ENCODE data around the gene MMEL1. TPM values are rescaled to one million over a fixed set of nuclear protein-coding genes. Genes with fewer than 3 reads are reported as not detected.

The MMEL1 gene
- polyA plus RNA-seq, 2 of the 4 experiments (the other 2 are of a cell fraction): not detected

GRCh38 chr1:2593251-2593878, 39.5 kb downstream of the MMEL1 start:
- Histone ChIP-seq H3K4me3 (no peak overlapping the region), H3K27ac (no peak overlapping the region), H3K9me3 (no peaks in the 10 kb centered on the region), H3K4me1 (no peaks in the 10 kb centered on the region), H3K4me2 (no peak overlapping the region)
- ATAC-seq: no peak
- 87% methylated on average over 13 of the region's 26 CpGs for WGBS (ENCODE audit: missing lambda C conversion rate)
- no peak for TF ChIP-seq RNF2 (IDR thresholded peaks at IDR 0.05; ENCODE audit: borderline replicate concordance, low read depth)
- TF ChIP-seq MYC (IDR thresholded peaks at IDR 0.05; ENCODE audit: borderline replicate concordance, low read length): no peak
- no peak for TF ChIP-seq TP53 (CRISPR knock-in tag; IDR thresholded peaks at IDR 0.05)
- TF ChIP-seq GATA3 (IDR thresholded peaks at IDR 0.05; ENCODE audit: borderline replicate concordance): no peak
- TF ChIP-seq BHLHE40 (IDR thresholded peaks at IDR 0.05; ENCODE audit: low read depth, low read length): no peak
- ChIA-PET POLR2A (no interaction called here), CTCF (no interaction called here)
- FAIRE-seq: no peak
- DNase-seq (ENCODE audit: low read depth in 1 of 2, low spot score in 1 of 2): no peak

- DNase-seq (ENCODE audit: low read depth in 1 of 2, low spot score in 1 of 2): no peak
- Histone ChIP-seq H3K27ac (no peak overlapping the region), H3K4me2 (no peak overlapping the region), H3K4me1 (no peaks in the 10 kb centered on the region), H3K9me3 (no peaks in the 10 kb centered on the region), H3K4me3 (no peak overlapping the region)
- FAIRE-seq: no peak
- TF ChIP-seq PBX3 (IDR thresholded peaks at IDR 0.05): no peak
- no peak for TF ChIP-seq EHF (CRISPR knock-in tag; IDR thresholded peaks at IDR 0.05)
- TF ChIP-seq CBX8 (IDR thresholded peaks at IDR 0.05): no peak
- TF ChIP-seq MAFK (IDR thresholded peaks at IDR 0.05; ENCODE audit: partially characterized antibody): no peak
- TF ChIP-seq, protein P1, sequence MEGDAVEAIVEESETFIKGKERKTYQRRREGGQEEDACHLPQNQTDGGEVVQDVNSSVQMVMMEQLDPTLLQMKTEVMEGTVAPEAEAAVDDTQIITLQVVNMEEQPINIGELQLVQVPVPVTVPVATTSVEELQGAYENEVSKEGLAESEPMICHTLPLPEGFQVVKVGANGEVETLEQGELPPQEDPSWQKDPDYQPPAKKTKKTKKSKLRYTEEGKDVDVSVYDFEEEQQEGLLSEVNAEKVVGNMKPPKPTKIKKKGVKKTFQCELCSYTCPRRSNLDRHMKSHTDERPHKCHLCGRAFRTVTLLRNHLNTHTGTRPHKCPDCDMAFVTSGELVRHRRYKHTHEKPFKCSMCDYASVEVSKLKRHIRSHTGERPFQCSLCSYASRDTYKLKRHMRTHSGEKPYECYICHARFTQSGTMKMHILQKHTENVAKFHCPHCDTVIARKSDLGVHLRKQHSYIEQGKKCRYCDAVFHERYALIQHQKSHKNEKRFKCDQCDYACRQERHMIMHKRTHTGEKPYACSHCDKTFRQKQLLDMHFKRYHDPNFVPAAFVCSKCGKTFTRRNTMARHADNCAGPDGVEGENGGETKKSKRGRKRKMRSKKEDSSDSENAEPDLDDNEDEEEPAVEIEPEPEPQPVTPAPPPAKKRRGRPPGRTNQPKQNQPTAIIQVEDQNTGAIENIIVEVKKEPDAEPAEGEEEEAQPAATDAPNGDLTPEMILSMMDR (IDR thresholded peaks at IDR 0.05): no peak
- no peak for TF ChIP-seq ESRRA (IDR thresholded peaks at IDR 0.05; ENCODE audit: borderline replicate concordance, low read length)
- no peak for TF ChIP-seq POLR2AphosphoS2 (conservative IDR thresholded peaks at IDR 0.05; ENCODE audit: low read length)
- TF ChIP-seq HDAC2 (IDR thresholded peaks at IDR 0.05): no peak
- no peak for TF ChIP-seq NR3C1 (IDR thresholded peaks at IDR 0.05)
- TF ChIP-seq, protein P2, sequence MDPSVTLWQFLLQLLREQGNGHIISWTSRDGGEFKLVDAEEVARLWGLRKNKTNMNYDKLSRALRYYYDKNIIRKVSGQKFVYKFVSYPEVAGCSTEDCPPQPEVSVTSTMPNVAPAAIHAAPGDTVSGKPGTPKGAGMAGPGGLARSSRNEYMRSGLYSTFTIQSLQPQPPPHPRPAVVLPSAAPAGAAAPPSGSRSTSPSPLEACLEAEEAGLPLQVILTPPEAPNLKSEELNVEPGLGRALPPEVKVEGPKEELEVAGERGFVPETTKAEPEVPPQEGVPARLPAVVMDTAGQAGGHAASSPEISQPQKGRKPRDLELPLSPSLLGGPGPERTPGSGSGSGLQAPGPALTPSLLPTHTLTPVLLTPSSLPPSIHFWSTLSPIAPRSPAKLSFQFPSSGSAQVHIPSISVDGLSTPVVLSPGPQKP (IDR thresholded peaks at IDR 0.05; ENCODE audit: low read depth, low read length): no peak
- no peak for TF ChIP-seq HOXB13 (CRISPR knock-in tag; IDR thresholded peaks at IDR 0.05; ENCODE audit: low read depth)
- no peak for TF ChIP-seq MAZ (IDR thresholded peaks at IDR 0.05; ENCODE audit: borderline replicate concordance, low read depth, low read length)
- TF ChIP-seq CBX2 (IDR thresholded peaks at IDR 0.05; ENCODE audit: borderline replicate concordance, low read depth): no peak
- TF ChIP-seq REST (IDR thresholded peaks at IDR 0.05): no peak
- WGBS (ENCODE audit: missing lambda C conversion rate): 38% methylated on average over 4 of the region's 15 CpGs
- no peak for ATAC-seq
- ChIA-PET CTCF (no interaction called here), POLR2A (no interaction called here)
Observed at GRCh38 chr1:2592672-2593071, 40.1 kb downstream of the MMEL1 start.
